Stimulated activated CD4-positive, alpha-beta T cell treated with anti-CD3 and anti-CD28 coated beads, Interleukin-15, amount 100 ng/mL, for 1 hour (primary cell): Measurements from ENCODE around the gene KNCN.

ENCODE experiments used
- DNase-seq, 2 donors: peaks; one replicate each; pipeline ENCODE4 v3.0.0-alpha.2; 2020; ENCODE audit warnings: low read depth in 1 of 2, low spot score in 1 of 2

The KNCN gene

GRCh38 chr1:46569116-46569515 lies 17.7 kb upstream of the KNCN start:
- no peak for DNase-seq

GRCh38 chr1:46568461-46568891 lies 17.0 kb upstream of the KNCN start:
- no peak for DNase-seq

GRCh38 chr1:46563341-46563740 lies 11.9 kb upstream of the KNCN start:
- DNase-seq = no peak

- DNase-seq = no peak
These were observed 11.1 kb upstream of the KNCN start for GRCh38 chr1:46562498-46562897.

GRCh38 chr1:46558966-46559365 lies 7.5 kb upstream of the KNCN start:
- DNase-seq = no peak

GRCh38 chr1:46558141-46558963 lies 6.9 kb upstream of the KNCN start:
- no peak for DNase-seq

- no peak for DNase-seq
These were observed 6.0 kb upstream of the KNCN start for GRCh38 chr1:46557403-46557802.

- no peak for DNase-seq
These were observed 5.4 kb upstream of the KNCN start for GRCh38 chr1:46556822-46557221.

- no peak for DNase-seq
These were observed 4.6 kb upstream of the KNCN start for GRCh38 chr1:46555826-46556619.

GRCh38 chr1:46554597-46555381 lies 3.3 kb upstream of the KNCN start:
- no peak for DNase-seq

GRCh38 chr1:46554236-46554596 lies 2.8 kb upstream of the KNCN start:
- DNase-seq = no peak

GRCh38 chr1:46553506-46553905 lies 2.1 kb upstream of the KNCN start:
- no peak for DNase-seq

- DNase-seq = no peak
These were observed 1.1 kb upstream of the KNCN start for GRCh38 chr1:46552357-46553237.

- no peak for DNase-seq
These were observed 656 bp downstream of the KNCN start for GRCh38 chr1:46550751-46551231.

- DNase-seq = no peak
These were observed 1.5 kb downstream of the KNCN start for GRCh38 chr1:46549697-46550681.

GRCh38 chr1:46547481-46548383 lies 3.7 kb downstream of the KNCN start:
- DNase-seq = no peak

- no peak for DNase-seq
These were observed 5.2 kb downstream of the KNCN start for GRCh38 chr1:46546210-46546609.

GRCh38 chr1:46545784-46546183 lies 5.7 kb downstream of the KNCN start:
- no peak for DNase-seq
